Right cardiac atrium (tissue), 5 donors: ENCODE data around the gene ASPM. TPM values are rescaled to one million over a fixed set of nuclear protein-coding genes. Genes with fewer than 3 reads are reported as not detected.

Experiments used
- ATAC-seq, 2 donors: fragments of 200-7000 bp; cut with Tn5 transposase; one replicate each; pipeline versions ENCODE4 v1.8.0 to v1.9.1; 2020; ENCODE audit warnings: moderate library complexity in 2 of 2, mild to moderate bottlenecking in 1 of 2
- DNase-seq, 3 donors: peaks; one replicate each; pipeline ENCODE4 v3.0.0-alpha.2; 2020
- H3K27ac ChIP-seq: one replicate; pipeline ENCODE4 v1.5.1; 2013; ENCODE audit warnings: mild to moderate bottlenecking, low read length, control low read depth, moderate library complexity
- H3K27me3 ChIP-seq: one replicate; pipeline ENCODE4 v1.6.1; 2013; ENCODE audit not compliant: control insufficient read depth, insufficient read depth
- H3K4me1 ChIP-seq: one replicate; pipeline ENCODE4 v1.6.1; 2013; ENCODE audit warnings: low read length; ENCODE audit not compliant: control insufficient read depth, insufficient read depth
- H3K4me3 ChIP-seq: one replicate; pipeline ENCODE4 v1.5.1; 2013; ENCODE audit warnings: low read length, control low read depth
- H3K9me3 ChIP-seq: one replicate; pipeline ENCODE4 v1.6.1; 2013; ENCODE audit warnings: low read length; ENCODE audit not compliant: control insufficient read depth
- WGBS: extraction: QIAGEN DNeasy Blood & Tissue Kit; methylation state at CpG from one replicate; pipeline ENCODE4 v1.1.7; 2013; 5-methylcytosine and 5-hydroxymethylcytosine counted together
- intact Hi-C, 4 donors: fragments of 100-400 bp; cut with DNase I; formaldehyde crosslinking; loops; one replicate each; pipeline versions ENCODE4 v1.11.0 to v1.14.0; 2022 to 2023
- polyA plus RNA-seq: library from polyadenylated mRNA; stranded (reverse); fragments of 200-250 nt; gene quantifications from one replicate; pipeline ENCODE4 v1.2.3, GENCODE V29; 2013
- total RNA-seq, 4 donors: library from RNA; stranded (reverse); fragmentation: NEBNext Ultra II Directional; extraction: Animal tissue kit (Norgen Biotek cat#: 25700); gene quantifications; one replicate each; pipeline ENCODE4 v1.2.1, GENCODE V29; 2021
- donor health status: healthy with polysubstance abuse.
- donor health status: DM: no; HTN: yes; CAD: no.
- donor health status: DM: no; HTN: no; CAD: no.
- donor health status: DM: no; HTN: yes; CAD: no; lungs with severe emphysema.
- donor health status: DM: yes; HTN: yes; CAD: no.

Gene ASPM
- total and polyA plus RNA-seq, 5 donors: 0.05 to 0.91 (median 0.37) TPM

GRCh38 chr1:197171531-197171930 lies 25.1 kb upstream of the ASPM start:
- Histone ChIP-seq H3K4me3 (no peak overlapping the region), H3K27me3 (no peaks in the 10 kb centered on the region), H3K9me3 (no peaks in the 10 kb centered on the region), H3K27ac (no peak overlapping the region), H3K4me1 (no peaks in the 10 kb centered on the region)
- 53% methylated on average over 2 of the region's 2 CpGs for WGBS
- DNase-seq (no peak), ATAC-seq (no peak)
- intact Hi-C loops: no loop called here

GRCh38 chr1:197170538-197170937 lies 24.1 kb upstream of the ASPM start:
- ATAC-seq: no peak
- Histone ChIP-seq H3K4me1 (no peaks in the 10 kb centered on the region), H3K27me3 (no peaks in the 10 kb centered on the region), H3K4me3 (no peak overlapping the region), H3K9me3 (no peaks in the 10 kb centered on the region), H3K27ac (no peak overlapping the region)
- intact Hi-C loops: no loop called here
- no peak for DNase-seq

- no peaks in the 10 kb centered on the region for H3K27me3 ChIP-seq
- DNase-seq: no peak
- H3K27ac ChIP-seq: no peak overlapping the region
- no peaks in the 10 kb centered on the region for H3K9me3 ChIP-seq
- WGBS: 87% methylated on average over 7 of the region's 7 CpGs
- H3K4me1 ChIP-seq: no peaks in the 10 kb centered on the region
- no peak for ATAC-seq
- no peak overlapping the region for H3K4me3 ChIP-seq
- intact Hi-C loops: no loop called here
Measured at GRCh38 chr1:197159461-197159860, 13.0 kb upstream of the ASPM start.

- no peaks in the 10 kb centered on the region for H3K27me3 ChIP-seq
- ATAC-seq: no peak
- no peaks in the 10 kb centered on the region for H3K9me3 ChIP-seq
- intact Hi-C loops: no loop called here
- no peaks in the 10 kb centered on the region for H3K4me1 ChIP-seq
- no peak for DNase-seq
- WGBS: 84% methylated on average over 1 of the region's 1 CpG
- no peak overlapping the region for H3K4me3 ChIP-seq
- H3K27ac ChIP-seq: no peak overlapping the region
Measured at GRCh38 chr1:197156692-197157091, 10.2 kb upstream of the ASPM start.

- Histone ChIP-seq H3K27me3 (no peaks in the 10 kb centered on the region), H3K4me1 (no peaks in the 10 kb centered on the region), H3K4me3 (no peak overlapping the region), H3K27ac (no peak overlapping the region), H3K9me3 (no peaks in the 10 kb centered on the region)
- WGBS: 78% methylated on average over 4 of the region's 4 CpGs
- DNase-seq (no peak), ATAC-seq (no peak)
- intact Hi-C loops: no loop called here
Measured at GRCh38 chr1:197152662-197153061, 6.2 kb upstream of the ASPM start.

- WGBS: 98% methylated on average over 1 of the region's 1 CpG
- H3K9me3 ChIP-seq: no peaks in the 10 kb centered on the region
- no peak for DNase-seq
- intact Hi-C loops: no loop called here
- no peak for ATAC-seq
- no peak overlapping the region for H3K4me3 ChIP-seq
- H3K27me3 ChIP-seq: no peaks in the 10 kb centered on the region
- no peak overlapping the region for H3K27ac ChIP-seq
- H3K4me1 ChIP-seq: no peaks in the 10 kb centered on the region
Measured at GRCh38 chr1:197151185-197151584, 4.7 kb upstream of the ASPM start.

- no peaks in the 10 kb centered on the region for H3K9me3 ChIP-seq
- H3K27ac ChIP-seq: no peak overlapping the region
- H3K4me1 ChIP-seq: peaks cover 2% of the 10 kb centered on the region
- ATAC-seq (no peak), DNase-seq (no peak)
- no peaks in the 10 kb centered on the region for H3K27me3 ChIP-seq
- no peak overlapping the region for H3K4me3 ChIP-seq
- intact Hi-C loops: no loop called here
- WGBS: 89% methylated on average over 3 of the region's 3 CpGs
Measured at GRCh38 chr1:197150336-197151005, 4.0 kb upstream of the ASPM start.

- Histone ChIP-seq H3K4me3 (no peak overlapping the region), H3K9me3 (no peaks in the 10 kb centered on the region), H3K4me1 (peaks cover 2% of the 10 kb centered on the region), H3K27me3 (no peaks in the 10 kb centered on the region), H3K27ac (no peak overlapping the region)
- DNase-seq: no peak
- WGBS: 70% methylated on average over 2 of the region's 2 CpGs
- intact Hi-C loops: no loop called here
- ATAC-seq: no peak
Measured at GRCh38 chr1:197149340-197149739, 2.9 kb upstream of the ASPM start.

- H3K4me3 ChIP-seq: peak overlapping the region; percentile 88
- no peaks in the 10 kb centered on the region for H3K9me3 ChIP-seq
- WGBS: 6% methylated on average over 11 of the region's 11 CpGs
- DNase-seq (no peak), ATAC-seq (no peak)
- H3K27me3 ChIP-seq: no peaks in the 10 kb centered on the region
- H3K27ac ChIP-seq: no peak overlapping the region
- H3K4me1 ChIP-seq: peaks cover 2% of the 10 kb centered on the region
- intact Hi-C loops: no loop called here
Measured at GRCh38 chr1:197145446-197146024, 934 bp downstream of the ASPM start.

- no peaks in the 10 kb centered on the region for H3K9me3 ChIP-seq
- no peak overlapping the region for H3K27ac ChIP-seq
- no peak overlapping the region for H3K4me3 ChIP-seq
- no peak for ATAC-seq
- intact Hi-C loops: no loop called here
- H3K4me1 ChIP-seq: peaks cover 2% of the 10 kb centered on the region
- WGBS: 59% methylated on average over 5 of the region's 5 CpGs
- no peaks in the 10 kb centered on the region for H3K27me3 ChIP-seq
- DNase-seq: no peak
Measured at GRCh38 chr1:197144570-197145325, 1.7 kb downstream of the ASPM start.

- H3K27ac ChIP-seq: no peak overlapping the region
- no peaks in the 10 kb centered on the region for H3K27me3 ChIP-seq
- H3K4me3 ChIP-seq: no peak overlapping the region
- peaks cover 2% of the 10 kb centered on the region for H3K4me1 ChIP-seq
- no peak for DNase-seq
- ATAC-seq: no peak
- no peaks in the 10 kb centered on the region for H3K9me3 ChIP-seq
- intact Hi-C loops: no loop called here
- WGBS: 65% methylated on average over 5 of the region's 5 CpGs
Measured at GRCh38 chr1:197143276-197143675, 3.2 kb downstream of the ASPM start.
